HepG2 (cell line): ENCODE data around the gene BPIFB2. TPM values are rescaled to one million over a fixed set of nuclear protein-coding genes. Genes with fewer than 3 reads are reported as not detected.

ENCODE experiments used
- AGO2 ChIP-seq: fragments of 200-400 bp; formaldehyde crosslinking; optimal IDR thresholded peaks from 2 replicates; pipeline ENCODE3; 2017; ENCODE audit warnings: mild to moderate bottlenecking, low read depth, low read length, moderate library complexity
- ASH2L ChIP-seq: fragments of 300-600, 200-600 bp; sonication (generic); IDR thresholded peaks from 2 replicates; pipeline ENCODE4 v1.7.0; 2017; ENCODE audit warnings: low read depth, mild to moderate bottlenecking, moderate library complexity, mixed read lengths, low read length; ENCODE audit not compliant: insufficient read length
- ATF5 ChIP-seq: sonication (generic); formaldehyde crosslinking; IDR thresholded peaks from 2 replicates; pipeline ENCODE4 v1.4.0; 2020; ENCODE audit warnings: mild to moderate bottlenecking, low read depth, missing genetic modification reagents
- BHLHE40 ChIP-seq: IDR thresholded peaks from 2 replicates; pipeline ENCODE4 v1.6.1; 2011; ENCODE audit warnings: low read length, improper control_type of control experiment
- CREB1 ChIP-seq, 2 experiments: fragments of 450-650 bp in 1 of 2; IDR thresholded peaks; 2 replicates each; pipeline ENCODE4 v1.6.1; 2016 to 2017; ENCODE audit warnings: control low read depth in 1 of 2, mild to moderate bottlenecking in 1 of 2, missing compliant biosample characterization in 1 of 2, missing genetic modification characterization in 1 of 2
- CREB3 ChIP-seq: sonication (generic); formaldehyde crosslinking; IDR thresholded peaks from 2 replicates; pipeline ENCODE4 v1.5.0; 2020; ENCODE audit warnings: missing genetic modification reagents
- MNT ChIP-seq: fragments of 450-650 bp; IDR thresholded peaks from 2 replicates; pipeline ENCODE4 v1.6.1; 2016
- NR0B2 ChIP-seq: sonication (generic); formaldehyde crosslinking; IDR thresholded peaks from 2 replicates; pipeline ENCODE4 v1.4.0; 2020; ENCODE audit warnings: mild to moderate bottlenecking, missing genetic modification reagents
- NR2F2 ChIP-seq: IDR thresholded peaks from 2 replicates; pipeline ENCODE4 v1.6.1; 2012; ENCODE audit warnings: low read depth, inconsistent platforms, borderline replicate concordance
- PAF1 ChIP-seq: IDR thresholded peaks from 2 replicates; pipeline ENCODE4 v1.6.1; 2016; ENCODE audit warnings: missing genetic modification reagents, missing compliant biosample characterization
- POGK ChIP-seq: sonication (generic); formaldehyde crosslinking; conservative IDR thresholded peaks from 2 replicates; pipeline ENCODE4 v1.8.0; 2022; ENCODE audit warnings: mild to moderate bottlenecking, moderate library complexity, missing genetic modification reagents
- POLR2AphosphoS5 ChIP-seq: IDR thresholded peaks from 2 replicates; pipeline ENCODE4 v1.6.1; 2012; ENCODE audit warnings: low read depth, low read length
- RFX1 ChIP-seq: fragments of 450-650 bp; IDR thresholded peaks from 2 replicates; pipeline ENCODE4 v1.6.1; 2017
- SKI ChIP-seq: fragments of 450-650 bp; IDR thresholded peaks from one replicate; pipeline ENCODE4 v1.6.1; 2018; ENCODE audit warnings: mild to moderate bottlenecking; ENCODE audit not compliant: partially characterized antibody
- TBX2 ChIP-seq: sonication (generic); formaldehyde crosslinking; IDR thresholded peaks from 2 replicates; pipeline ENCODE4 v1.5.0; 2020; ENCODE audit warnings: missing genetic modification reagents, mild to moderate bottlenecking, borderline replicate concordance
- TOE1 ChIP-seq: sonication (generic); formaldehyde crosslinking; IDR thresholded peaks from 2 replicates; pipeline ENCODE4 v1.4.0; 2020; ENCODE audit warnings: mild to moderate bottlenecking, missing genetic modification reagents
- YEATS2 ChIP-seq: sonication (generic); formaldehyde crosslinking; IDR thresholded peaks from 2 replicates; pipeline ENCODE4 v1.4.0; 2020; ENCODE audit warnings: missing genetic modification reagents, borderline replicate concordance
- ZFP36L1 ChIP-seq: sonication (generic); formaldehyde crosslinking; IDR thresholded peaks from 2 replicates; pipeline ENCODE4 v1.8.0; 2022; ENCODE audit warnings: mild to moderate bottlenecking, missing genetic modification reagents, moderate library complexity
- ZFY ChIP-seq: sonication (generic); formaldehyde crosslinking; IDR thresholded peaks from 2 replicates; pipeline ENCODE4 v1.4.0; 2020; ENCODE audit warnings: missing genetic modification reagents
- ZMYM2 ChIP-seq: sonication (generic); formaldehyde crosslinking; IDR thresholded peaks from 2 replicates; pipeline ENCODE4 v1.8.0; 2022; ENCODE audit warnings: mild to moderate bottlenecking, missing genetic modification reagents
- ZNF10 ChIP-seq: sonication (generic); formaldehyde crosslinking; IDR thresholded peaks from 2 replicates; pipeline ENCODE4 v1.4.0; 2020; ENCODE audit warnings: mild to moderate bottlenecking, low read depth, missing genetic modification reagents, borderline replicate concordance
- ZNF17 ChIP-seq: sonication (generic); formaldehyde crosslinking; IDR thresholded peaks from 2 replicates; pipeline ENCODE4 v1.5.0; 2020; ENCODE audit warnings: mild to moderate bottlenecking, missing genetic modification reagents
- polyA plus RNA-seq, 8 experiments: library from polyadenylated mRNA; depleted of rRNA in 3 of 8; stranded (reverse) in 7 of 8; unstranded in 1 of 8; fragments of >200 nt; fragmentation: Illumina TruSeq in 4 of 8; extraction: Trizol in 4 of 8; gene quantifications; 2 replicates each; pipeline versions ENCODE4 v1.2.1 to v1.2.3, GENCODE V29; 2011 to 2016; ENCODE audit warnings: low read depth in 4 of 8, missing spikeins in 1 of 8, mixed read lengths in 1 of 8; ENCODE audit not compliant: insufficient read depth in 1 of 8
- total RNA-seq, 5 experiments: library from RNA; depleted of rRNA; stranded (reverse); fragments of >200 nt; fragmentation: Illumina TruSeq; extraction: Trizol; gene quantifications; 2 replicates each; pipeline ENCODE4 v1.2.3, GENCODE V29; 2016; ENCODE audit warnings: low read depth in 1 of 5
- TF ChIP-seq, protein P1 (sequence below): sonication (generic); formaldehyde crosslinking; IDR thresholded peaks from 2 replicates; pipeline ENCODE4 v1.5.0; 2020; ENCODE audit warnings: mild to moderate bottlenecking, missing genetic modification reagents

The BPIFB2 gene
- total and polyA plus RNA-seq, 2 of the 13 experiments (the other 11 are each of a cell fraction or from before 2014, with no cell fraction given): 54.5 to 902 TPM

GRCh38 chr20:33005132-33005566, 2.4 kb upstream of the BPIFB2 start (continued):
- TF ChIP-seq POGK (CRISPR knock-in tag) (0 out of 2 replicates have a peak, but pooled peaks have one; percentile 48), BHLHE40 (no peak), YEATS2 (CRISPR knock-in tag) (no peak), ZNF17 (no peak), CREB1 (IDR thresholded peaks at IDR 0.05) (no peak), CREB1 (CRISPR knock-in tag; IDR thresholded peaks at IDR 0.05) (no peak), ZNF10 (CRISPR knock-in tag) (no peak), ZFY (CRISPR knock-in tag) (peak; percentile 31; the same call in 1 of the 2 replicates), AGO2 (no peak), SKI (no peak), RFX1 (no peak), ZFP36L1 (CRISPR knock-in tag) (no peak), ZMYM2 (CRISPR knock-in tag) (0 out of 2 replicates have a peak, but pooled peaks have one; percentile 22), POLR2AphosphoS5 (no peak), TBX2 (0 out of 2 replicates have a peak, but pooled peaks have one; percentile 10), NR2F2 (no peak), TOE1 (CRISPR knock-in tag) (no peak), CREB3 (CRISPR knock-in tag) (no peak), MNT (no peak), PAF1 (no peak), NR0B2 (CRISPR knock-in tag) (0 out of 2 replicates have a peak, but pooled peaks have one; percentile 18), ASH2L (no peak), ATF5 (CRISPR knock-in tag) (no peak)
- TF ChIP-seq, protein P1, sequence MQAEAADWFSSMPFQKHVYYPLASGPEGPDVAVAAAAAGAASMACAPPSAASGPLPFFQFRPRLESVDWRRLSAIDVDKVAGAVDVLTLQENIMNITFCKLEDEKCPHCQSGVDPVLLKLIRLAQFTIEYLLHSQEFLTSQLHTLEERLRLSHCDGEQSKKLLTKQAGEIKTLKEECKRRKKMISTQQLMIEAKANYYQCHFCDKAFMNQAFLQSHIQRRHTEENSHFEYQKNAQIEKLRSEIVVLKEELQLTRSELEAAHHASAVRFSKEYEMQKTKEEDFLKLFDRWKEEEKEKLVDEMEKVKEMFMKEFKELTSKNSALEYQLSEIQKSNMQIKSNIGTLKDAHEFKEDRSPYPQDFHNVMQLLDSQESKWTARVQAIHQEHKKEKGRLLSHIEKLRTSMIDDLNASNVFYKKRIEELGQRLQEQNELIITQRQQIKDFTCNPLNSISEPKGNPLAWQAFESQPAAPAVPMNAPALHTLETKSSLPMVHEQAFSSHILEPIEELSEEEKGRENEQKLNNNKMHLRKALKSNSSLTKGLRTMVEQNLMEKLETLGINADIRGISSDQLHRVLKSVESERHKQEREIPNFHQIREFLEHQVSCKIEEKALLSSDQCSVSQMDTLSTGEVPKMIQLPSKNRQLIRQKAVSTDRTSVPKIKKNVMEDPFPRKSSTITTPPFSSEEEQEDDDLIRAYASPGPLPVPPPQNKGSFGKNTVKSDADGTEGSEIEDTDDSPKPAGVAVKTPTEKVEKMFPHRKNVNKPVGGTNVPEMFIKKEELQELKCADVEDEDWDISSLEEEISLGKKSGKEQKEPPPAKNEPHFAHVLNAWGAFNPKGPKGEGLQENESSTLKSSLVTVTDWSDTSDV (CRISPR knock-in tag): no peak
